ENCODE data around the gene LAPTM5. TPM values are rescaled to one million over a fixed set of nuclear protein-coding genes. Genes with fewer than 3 reads are reported as not detected.

The LAPTM5 gene
- total and polyA plus RNA-seq, 10 of the 15 experiments (the other 5 are each of a cell fraction or from before 2014, with no cell fraction given): 24.1 to 1,034 (median 687) TPM

GRCh38 chr1:30747033-30748008, 10.3 kb downstream of the LAPTM5 start (continued):
- TF ChIP-seq ZNF274 (IDR thresholded peaks at IDR 0.05; ENCODE audit: insufficient read depth, insufficient read length): no peak
- TF ChIP-seq LARP7 (IDR thresholded peaks at IDR 0.05): no peak
- TF ChIP-seq FOS (IDR thresholded peaks at IDR 0.05; ENCODE audit: borderline replicate concordance, extremely low read depth, insufficient read length): no peak
- TF ChIP-seq RUNX3 (IDR thresholded peaks at IDR 0.05; ENCODE audit: low read length): no peak
- TF ChIP-seq, protein P1, sequence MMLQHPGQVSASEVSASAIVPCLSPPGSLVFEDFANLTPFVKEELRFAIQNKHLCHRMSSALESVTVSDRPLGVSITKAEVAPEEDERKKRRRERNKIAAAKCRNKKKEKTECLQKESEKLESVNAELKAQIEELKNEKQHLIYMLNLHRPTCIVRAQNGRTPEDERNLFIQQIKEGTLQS (IDR thresholded peaks at IDR 0.05; ENCODE audit: borderline replicate concordance, extremely low read depth, low read depth, low read length): no peak
- no peak for TF ChIP-seq SREBF1 (IDR thresholded peaks at IDR 0.05; ENCODE audit: low read length)
- TF ChIP-seq DPF2 (IDR thresholded peaks at IDR 0.05): no peak; the same call in 1 of the 2 replicates
- 0 out of 2 replicates have a peak, but pooled peaks have one; percentile 14 for TF ChIP-seq NBN (IDR thresholded peaks at IDR 0.05)
- TF ChIP-seq SUPT20H (IDR thresholded peaks at IDR 0.05; ENCODE audit: borderline replicate concordance, control insufficient read depth, low read depth, low read length): no peak
- TF ChIP-seq ZBTB11 (CRISPR knock-in tag; IDR thresholded peaks at IDR 0.05): no peak
- no peak for TF ChIP-seq TAF1 (IDR thresholded peaks at IDR 0.05; ENCODE audit: borderline replicate concordance, low read depth, low read length)
- TF ChIP-seq, protein P2, sequence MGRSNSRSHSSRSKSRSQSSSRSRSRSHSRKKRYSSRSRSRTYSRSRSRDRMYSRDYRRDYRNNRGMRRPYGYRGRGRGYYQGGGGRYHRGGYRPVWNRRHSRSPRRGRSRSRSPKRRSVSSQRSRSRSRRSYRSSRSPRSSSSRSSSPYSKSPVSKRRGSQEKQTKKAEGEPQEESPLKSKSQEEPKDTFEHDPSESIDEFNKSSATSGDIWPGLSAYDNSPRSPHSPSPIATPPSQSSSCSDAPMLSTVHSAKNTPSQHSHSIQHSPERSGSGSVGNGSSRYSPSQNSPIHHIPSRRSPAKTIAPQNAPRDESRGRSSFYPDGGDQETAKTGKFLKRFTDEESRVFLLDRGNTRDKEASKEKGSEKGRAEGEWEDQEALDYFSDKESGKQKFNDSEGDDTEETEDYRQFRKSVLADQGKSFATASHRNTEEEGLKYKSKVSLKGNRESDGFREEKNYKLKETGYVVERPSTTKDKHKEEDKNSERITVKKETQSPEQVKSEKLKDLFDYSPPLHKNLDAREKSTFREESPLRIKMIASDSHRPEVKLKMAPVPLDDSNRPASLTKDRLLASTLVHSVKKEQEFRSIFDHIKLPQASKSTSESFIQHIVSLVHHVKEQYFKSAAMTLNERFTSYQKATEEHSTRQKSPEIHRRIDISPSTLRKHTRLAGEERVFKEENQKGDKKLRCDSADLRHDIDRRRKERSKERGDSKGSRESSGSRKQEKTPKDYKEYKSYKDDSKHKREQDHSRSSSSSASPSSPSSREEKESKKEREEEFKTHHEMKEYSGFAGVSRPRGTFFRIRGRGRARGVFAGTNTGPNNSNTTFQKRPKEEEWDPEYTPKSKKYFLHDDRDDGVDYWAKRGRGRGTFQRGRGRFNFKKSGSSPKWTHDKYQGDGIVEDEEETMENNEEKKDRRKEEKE (IDR thresholded peaks at IDR 0.05): no peak
- TF ChIP-seq BCL11A (IDR thresholded peaks at IDR 0.05; ENCODE audit: low read depth, low read length): peak; percentile 59; the same call in 1 of the 2 replicates
- peak; percentile 54; the same call in 1 of the 2 replicates for TF ChIP-seq MTA2 (IDR thresholded peaks at IDR 0.05; ENCODE audit: low read depth)
- 0 out of 4 replicates have a peak, but pooled peaks of 1 of the 2 experiments have one; percentile 11 for TF ChIP-seq BHLHE40 (IDR thresholded peaks at IDR 0.05; ENCODE audit: borderline replicate concordance in 1 of 2, low read depth in 2 of 2, low read length in 1 of 2)
- TF ChIP-seq IRF4 (IDR thresholded peaks at IDR 0.05; ENCODE audit: low read depth, low read length): 0 out of 2 replicates have a peak, but pooled peaks have one; percentile 39
- peak; percentile 36 to 59; a peak in 1 of 4 replicates for TF ChIP-seq EP300 (IDR thresholded peaks at IDR 0.05; ENCODE audit: borderline replicate concordance in 1 of 2, control insufficient read depth in 1 of 2, low read depth in 2 of 2, low read length in 2 of 2)
- TF ChIP-seq ASH2L (IDR thresholded peaks at IDR 0.05; ENCODE audit: borderline replicate concordance, low read depth): no peak
- TF ChIP-seq, protein P3, sequence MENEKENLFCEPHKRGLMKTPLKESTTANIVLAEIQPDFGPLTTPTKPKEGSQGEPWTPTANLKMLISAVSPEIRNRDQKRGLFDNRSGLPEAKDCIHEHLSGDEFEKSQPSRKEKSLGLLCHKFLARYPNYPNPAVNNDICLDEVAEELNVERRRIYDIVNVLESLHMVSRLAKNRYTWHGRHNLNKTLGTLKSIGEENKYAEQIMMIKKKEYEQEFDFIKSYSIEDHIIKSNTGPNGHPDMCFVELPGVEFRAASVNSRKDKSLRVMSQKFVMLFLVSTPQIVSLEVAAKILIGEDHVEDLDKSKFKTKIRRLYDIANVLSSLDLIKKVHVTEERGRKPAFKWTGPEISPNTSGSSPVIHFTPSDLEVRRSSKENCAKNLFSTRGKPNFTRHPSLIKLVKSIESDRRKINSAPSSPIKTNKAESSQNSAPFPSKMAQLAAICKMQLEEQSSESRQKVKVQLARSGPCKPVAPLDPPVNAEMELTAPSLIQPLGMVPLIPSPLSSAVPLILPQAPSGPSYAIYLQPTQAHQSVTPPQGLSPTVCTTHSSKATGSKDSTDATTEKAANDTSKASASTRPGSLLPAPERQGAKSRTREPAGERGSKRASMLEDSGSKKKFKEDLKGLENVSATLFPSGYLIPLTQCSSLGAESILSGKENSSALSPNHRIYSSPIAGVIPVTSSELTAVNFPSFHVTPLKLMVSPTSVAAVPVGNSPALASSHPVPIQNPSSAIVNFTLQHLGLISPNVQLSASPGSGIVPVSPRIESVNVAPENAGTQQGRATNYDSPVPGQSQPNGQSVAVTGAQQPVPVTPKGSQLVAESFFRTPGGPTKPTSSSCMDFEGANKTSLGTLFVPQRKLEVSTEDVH (IDR thresholded peaks at IDR 0.05; ENCODE audit: low read depth, partially characterized antibody): no peak

All from GM12878 (cell line).